ENCODE results near the gene ZNF564.
A peak's percentile ranks its signal among the peaks of the same experiment; 100 is the strongest.
"Not testable (repeated sequence)": the region's sequence is repeated elsewhere in the genome, so short reads cannot be mapped to it uniquely, and the experiment has no call there.

The ZNF564 gene

DNA sequence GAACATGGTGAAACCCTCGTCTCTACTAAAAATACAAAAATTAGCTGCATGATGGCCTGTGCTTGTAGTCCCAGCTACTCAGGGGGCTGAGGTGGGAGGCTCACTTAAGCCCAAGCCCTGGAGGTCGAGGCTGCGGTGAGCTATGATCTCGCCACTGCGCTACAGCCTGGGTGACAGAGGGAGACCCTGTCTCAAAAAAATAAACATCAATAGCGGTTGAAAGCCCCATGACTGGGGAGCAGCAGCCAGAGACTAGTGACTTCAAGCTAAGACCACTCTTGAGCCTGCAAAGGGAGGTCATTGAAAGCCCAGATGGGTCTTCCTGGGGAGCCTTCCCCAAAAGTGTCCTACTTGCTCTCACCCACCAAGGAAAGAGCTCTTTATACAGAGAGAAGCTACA is 54.8 kb downstream of the ZNF564 start:
- H3K79me2 ChIP-seq (ENCODE audit: insufficient read depth, low read length) = no peaks in the 10 kb centered on the region
- H3K36me3 ChIP-seq (ENCODE audit: low read length) = 0 out of 2 replicates have a peak, but pooled peaks cover 3% of the 10 kb centered on the region
- TF ChIP-seq, protein P1, sequence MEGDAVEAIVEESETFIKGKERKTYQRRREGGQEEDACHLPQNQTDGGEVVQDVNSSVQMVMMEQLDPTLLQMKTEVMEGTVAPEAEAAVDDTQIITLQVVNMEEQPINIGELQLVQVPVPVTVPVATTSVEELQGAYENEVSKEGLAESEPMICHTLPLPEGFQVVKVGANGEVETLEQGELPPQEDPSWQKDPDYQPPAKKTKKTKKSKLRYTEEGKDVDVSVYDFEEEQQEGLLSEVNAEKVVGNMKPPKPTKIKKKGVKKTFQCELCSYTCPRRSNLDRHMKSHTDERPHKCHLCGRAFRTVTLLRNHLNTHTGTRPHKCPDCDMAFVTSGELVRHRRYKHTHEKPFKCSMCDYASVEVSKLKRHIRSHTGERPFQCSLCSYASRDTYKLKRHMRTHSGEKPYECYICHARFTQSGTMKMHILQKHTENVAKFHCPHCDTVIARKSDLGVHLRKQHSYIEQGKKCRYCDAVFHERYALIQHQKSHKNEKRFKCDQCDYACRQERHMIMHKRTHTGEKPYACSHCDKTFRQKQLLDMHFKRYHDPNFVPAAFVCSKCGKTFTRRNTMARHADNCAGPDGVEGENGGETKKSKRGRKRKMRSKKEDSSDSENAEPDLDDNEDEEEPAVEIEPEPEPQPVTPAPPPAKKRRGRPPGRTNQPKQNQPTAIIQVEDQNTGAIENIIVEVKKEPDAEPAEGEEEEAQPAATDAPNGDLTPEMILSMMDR (IDR thresholded peaks at IDR 0.05; ENCODE audit: insufficient read depth, low read length, poor library complexity, severe bottlenecking) = no peak
- no peak for TF ChIP-seq EZH2phosphoT487 (conservative IDR thresholded peaks at IDR 0.05; ENCODE audit: low read length)
- H3K9me3 ChIP-seq (ENCODE audit: insufficient read depth, low read length) = no peaks in the 10 kb centered on the region
- H3K4me2 ChIP-seq (ENCODE audit: low read depth, low read length, poor library complexity, severe bottlenecking) = no peak overlapping the region
- H4K20me1 ChIP-seq (ENCODE audit: low read depth, low read length) = no peaks in the 10 kb centered on the region
- no peaks in the 10 kb centered on the region for H3K9me2 ChIP-seq (replicated peaks; ENCODE audit: insufficient read depth, low read length)
- no peak overlapping the region for H3K27ac ChIP-seq (ENCODE audit: low read depth, low read length)
- H2AFZ ChIP-seq (ENCODE audit: low read depth, low read length, severe bottlenecking) = no peak overlapping the region
- H3K4me3 ChIP-seq (ENCODE audit: insufficient read depth, low read length, poor library complexity, severe bottlenecking) = no peak overlapping the region
- H3K27me3 ChIP-seq (ENCODE audit: low read length) = no peaks in the 10 kb centered on the region
- H3K9ac ChIP-seq (ENCODE audit: low read length) = no peak overlapping the region
- H3F3A ChIP-seq (ENCODE audit: insufficient read depth) = no peaks in the 10 kb centered on the region

DNA sequence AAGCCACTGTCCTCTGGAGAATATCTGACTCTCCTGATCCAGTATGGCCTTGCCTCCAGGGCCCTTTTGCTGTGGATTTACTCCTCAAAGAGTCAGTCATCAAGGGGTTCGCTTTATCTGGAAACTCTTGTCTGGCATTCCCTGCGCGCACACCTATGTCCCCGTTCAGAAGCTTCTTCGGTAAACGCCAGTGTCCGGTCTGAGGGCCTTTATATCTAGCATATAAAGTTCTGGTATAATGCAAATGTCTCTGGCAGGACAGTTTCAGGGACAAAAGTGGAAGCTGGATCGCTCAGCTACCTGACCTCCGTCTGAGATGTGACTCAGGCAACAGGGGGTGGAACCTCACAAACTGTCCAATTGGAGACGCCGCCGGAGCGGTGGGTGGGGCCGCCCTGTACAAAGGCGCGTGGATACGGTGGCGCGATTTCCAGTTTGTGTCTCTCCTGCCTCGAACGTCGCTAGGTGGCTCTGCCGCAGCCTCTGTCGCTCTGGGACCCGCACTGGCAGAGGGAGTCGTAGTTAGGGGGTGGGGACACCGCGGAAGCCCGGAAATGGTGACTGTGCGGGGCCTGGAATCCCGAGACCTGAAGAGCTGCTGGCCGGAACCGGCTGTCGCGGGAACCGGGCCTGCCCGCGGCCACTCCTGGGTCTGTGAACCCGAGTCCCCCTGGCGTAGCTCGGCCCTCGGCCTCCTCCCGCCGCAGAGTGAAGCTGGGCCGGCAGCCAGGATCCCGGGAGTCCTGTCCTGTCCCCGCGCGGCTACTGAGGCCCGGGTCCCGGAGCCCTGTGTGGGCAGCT is 56.1 kb downstream of the ZNF564 start:
- no peaks in the 10 kb centered on the region for H3K9me3 ChIP-seq (ENCODE audit: insufficient read depth, low read length)
- TF ChIP-seq EZH2phosphoT487 (conservative IDR thresholded peaks at IDR 0.05; ENCODE audit: low read length) = no peak
- TF ChIP-seq, protein P1 (IDR thresholded peaks at IDR 0.05; ENCODE audit: insufficient read depth, low read length, poor library complexity, severe bottlenecking) = peak; percentile 49
- no peaks in the 10 kb centered on the region for H3K9me2 ChIP-seq (replicated peaks; ENCODE audit: insufficient read depth, low read length)
- peak overlapping the region; percentile 50 for H3K4me3 ChIP-seq (ENCODE audit: insufficient read depth, low read length, poor library complexity, severe bottlenecking)
- H3K36me3 ChIP-seq (ENCODE audit: low read length) = 0 out of 2 replicates have a peak, but pooled peaks cover 3% of the 10 kb centered on the region
- no peak overlapping the region for H3K27ac ChIP-seq (ENCODE audit: low read depth, low read length)
- peak overlapping the region; percentile 93 for H2AFZ ChIP-seq (ENCODE audit: low read depth, low read length, severe bottlenecking)
- peak overlapping the region; percentile 76 for H3K4me2 ChIP-seq (ENCODE audit: low read depth, low read length, poor library complexity, severe bottlenecking)
- no peaks in the 10 kb centered on the region for H3K79me2 ChIP-seq (ENCODE audit: insufficient read depth, low read length)
- no peaks in the 10 kb centered on the region for H3K27me3 ChIP-seq (ENCODE audit: low read length)
- no peaks in the 10 kb centered on the region for H4K20me1 ChIP-seq (ENCODE audit: low read depth, low read length)
- peak overlapping the region; percentile 67 for H3K9ac ChIP-seq (ENCODE audit: low read length)
- no peaks in the 10 kb centered on the region for H3F3A ChIP-seq (ENCODE audit: insufficient read depth)

DNA sequence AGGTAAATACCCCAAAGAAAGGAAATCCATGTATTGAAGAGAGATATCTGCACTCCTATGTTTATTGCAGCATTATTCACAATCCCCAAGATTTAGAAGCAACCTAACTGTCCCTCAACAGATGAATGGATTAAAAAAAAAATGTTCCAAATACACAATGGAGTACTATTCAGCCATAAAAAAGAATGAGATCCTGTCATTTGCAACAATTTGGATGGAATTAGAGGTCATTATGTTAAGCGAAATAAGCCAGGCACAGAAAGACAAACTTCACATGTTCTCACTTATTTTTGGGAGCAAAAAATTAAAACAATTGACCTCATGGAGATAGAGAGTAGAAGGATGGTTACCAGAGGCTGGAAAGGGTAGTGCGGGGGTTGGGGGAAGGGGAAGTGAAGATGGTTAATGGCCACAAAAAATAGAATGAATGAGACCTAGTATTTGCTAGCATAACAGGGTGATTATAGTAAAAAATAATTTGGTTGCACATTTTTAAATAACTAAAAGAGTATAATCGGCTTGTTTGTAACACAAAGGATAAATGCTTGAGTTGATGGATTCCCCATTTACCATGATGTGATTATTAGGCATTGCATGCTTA is 56.9 kb downstream of the ZNF564 start:
- TF ChIP-seq EZH2phosphoT487 (conservative IDR thresholded peaks at IDR 0.05; ENCODE audit: low read length) = no peak
- TF ChIP-seq, protein P1 (IDR thresholded peaks at IDR 0.05; ENCODE audit: insufficient read depth, low read length, poor library complexity, severe bottlenecking) = no peak
- Histone ChIP-seq H3K36me3 (ENCODE audit: low read length) (0 out of 2 replicates have a peak, but pooled peaks cover 3% of the 10 kb centered on the region), H3K27ac (ENCODE audit: low read depth, low read length) (no peak overlapping the region), H3F3A (ENCODE audit: insufficient read depth) (no peaks in the 10 kb centered on the region), H2AFZ (ENCODE audit: low read depth, low read length, severe bottlenecking) (peak overlapping the region; percentile 93), H4K20me1 (ENCODE audit: low read depth, low read length) (no peaks in the 10 kb centered on the region), H3K4me3 (ENCODE audit: insufficient read depth, low read length, poor library complexity, severe bottlenecking) (no peak overlapping the region), H3K9me2 (replicated peaks; ENCODE audit: insufficient read depth, low read length) (no peaks in the 10 kb centered on the region), H3K79me2 (ENCODE audit: insufficient read depth, low read length) (no peaks in the 10 kb centered on the region), H3K4me2 (ENCODE audit: low read depth, low read length, poor library complexity, severe bottlenecking) (peak overlapping the region; percentile 76), H3K9ac (ENCODE audit: low read length) (peak overlapping the region; percentile 67), H3K27me3 (ENCODE audit: low read length) (no peaks in the 10 kb centered on the region), H3K9me3 (ENCODE audit: insufficient read depth, low read length) (no peaks in the 10 kb centered on the region)

DNA sequence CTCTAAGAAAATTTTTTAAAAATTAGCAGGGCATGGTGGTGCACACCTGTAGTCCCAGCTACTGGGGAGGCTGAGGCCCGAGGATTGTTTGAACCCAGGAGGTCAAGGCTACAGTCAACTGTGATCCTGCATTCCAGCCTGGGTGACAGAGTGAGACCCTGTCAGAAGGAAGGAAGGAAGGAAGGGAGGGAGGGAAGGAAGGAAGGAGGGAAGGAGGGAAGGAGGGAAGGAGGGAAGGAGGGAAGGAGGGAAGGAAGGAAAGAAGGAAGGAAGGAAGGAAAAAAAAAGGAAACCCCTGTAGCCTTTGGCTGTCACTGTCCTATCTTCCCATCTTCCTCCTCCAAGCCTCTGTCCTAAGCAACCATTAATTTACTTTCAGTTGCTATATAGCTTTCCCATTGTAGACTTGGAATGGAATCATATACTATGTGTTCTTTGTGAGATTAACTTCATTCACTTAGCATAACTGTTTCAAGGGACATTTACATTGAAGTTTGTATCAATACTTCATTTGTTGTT is 65.0 kb downstream of the ZNF564 start:
- not testable (repeated sequence) for H3K4me3 ChIP-seq (ENCODE audit: insufficient read depth, low read length, poor library complexity, severe bottlenecking); H3K9me2 ChIP-seq (replicated peaks; ENCODE audit: insufficient read depth, low read length); H3K9ac ChIP-seq (ENCODE audit: low read length); H3K27me3 ChIP-seq (ENCODE audit: low read length); H3K27ac ChIP-seq (ENCODE audit: low read depth, low read length); H3K9me3 ChIP-seq (ENCODE audit: insufficient read depth, low read length); H3K36me3 ChIP-seq (ENCODE audit: low read length); H3K79me2 ChIP-seq (ENCODE audit: insufficient read depth, low read length); H4K20me1 ChIP-seq (ENCODE audit: low read depth, low read length); H2AFZ ChIP-seq (ENCODE audit: low read depth, low read length, severe bottlenecking); H3F3A ChIP-seq (ENCODE audit: insufficient read depth); H3K4me2 ChIP-seq (ENCODE audit: low read depth, low read length, poor library complexity, severe bottlenecking)

All from SU-DHL-6 (cell line).